IMR-90 (cell line): ENCODE data around the gene HAS3. TPM values are rescaled to one million over a fixed set of nuclear protein-coding genes. Genes with fewer than 3 reads are reported as not detected.

Experiments
- ATAC-seq: fragments of 200-7000 bp; cut with Tn5 transposase; 2 replicates; pipeline ENCODE4 v1.9.1; 2020; ENCODE audit warnings: low read depth, mild to moderate bottlenecking, moderate library complexity
- BruUV-seq: library from RNA; stranded (reverse); fragments of 400-500 nt; replicated peaks from 2 replicates; lab custom pipeline; 2021; lab: Mats Ljungman, UMichigan
- CTCF ChIA-PET: fragments of 300-600 bp; formaldehyde crosslinking; extraction: SDS; loops from one replicate; lab custom pipeline; 2021; ENCODE audit warnings: antibody characterized with exemption; lab: Yijun Ruan, JAX
- POLR2A ChIA-PET: fragments of 300-600 bp; sonication (Branson Sonifier 250); formaldehyde crosslinking; loops from one replicate; lab custom pipeline; 2022; ENCODE audit warnings: antibody characterized with exemption; ENCODE audit not compliant: unreplicated experiment; lab: Charles Lee
- DNase-seq: peaks from one replicate; pipeline ENCODE4 v3.0.0; 2013
- H2AFZ ChIP-seq: replicated peaks from 2 replicates; pipeline ENCODE3; 2013; ENCODE audit warnings: low read length, mild to moderate bottlenecking; ENCODE audit not compliant: poor library complexity
- H2AK5ac ChIP-seq: 2 replicates; pipeline ENCODE4 v1.6.1; 2013; ENCODE audit warnings: low read depth, low read length, inconsistent platforms
- H2AK9ac ChIP-seq: replicated peaks from 2 replicates; pipeline ENCODE3; 2013; ENCODE audit warnings: mild to moderate bottlenecking, low read depth, low read length, moderate library complexity; ENCODE audit not compliant: poor library complexity
- H2BK120ac ChIP-seq: 2 replicates; pipeline ENCODE4 v1.6.1; 2013; ENCODE audit warnings: low read depth, low read length, inconsistent platforms
- H2BK15ac ChIP-seq: 3 replicates; pipeline ENCODE4 v1.6.1; 2013; ENCODE audit warnings: low read depth, low read length, inconsistent platforms
- H2BK20ac ChIP-seq: 2 replicates; pipeline ENCODE4 v1.6.1; 2013; ENCODE audit warnings: low read depth, mild to moderate bottlenecking, inconsistent platforms, low read length, moderate library complexity
- H2BK5ac ChIP-seq: 2 replicates; pipeline ENCODE4 v1.6.1; 2013; ENCODE audit warnings: mild to moderate bottlenecking, low read depth, low read length, inconsistent platforms; ENCODE audit not compliant: poor library complexity, severe bottlenecking
- H3K14ac ChIP-seq: replicated peaks from 2 replicates; pipeline ENCODE4 v1.6.1; 2013; ENCODE audit warnings: low read depth, low read length, inconsistent platforms
- H3K18ac ChIP-seq: 2 replicates; pipeline ENCODE4 v1.6.1; 2013; ENCODE audit warnings: low read depth, low read length, control low read depth
- H3K23ac ChIP-seq: 2 replicates; pipeline ENCODE4 v1.6.1; 2013; ENCODE audit warnings: low read depth, low read length, inconsistent platforms
- H3K27ac ChIP-seq: 2 replicates; pipeline ENCODE4 v1.5.1; 2013; ENCODE audit warnings: mild to moderate bottlenecking, control low read depth, low read length; ENCODE audit not compliant: insufficient read depth
- H3K27me3 ChIP-seq: 2 replicates; pipeline ENCODE4 v1.6.1; 2013; ENCODE audit warnings: low read length; ENCODE audit not compliant: control insufficient read depth, insufficient read depth
- H3K36me3 ChIP-seq: 2 replicates; pipeline ENCODE4 v1.6.1; 2013; ENCODE audit warnings: low read length, mixed read lengths; ENCODE audit not compliant: control insufficient read depth, insufficient read depth
- H3K4ac ChIP-seq: 2 replicates; pipeline ENCODE4 v1.6.1; 2013; ENCODE audit warnings: low read depth, low read length, inconsistent platforms
- H3K4me1 ChIP-seq: 2 replicates; pipeline ENCODE4 v1.6.1; 2013; ENCODE audit warnings: low read length, mixed read lengths; ENCODE audit not compliant: control insufficient read depth, insufficient read depth
- H3K4me2 ChIP-seq: 2 replicates; pipeline ENCODE4 v1.6.1; 2013; ENCODE audit warnings: low read depth, mild to moderate bottlenecking, control low read depth, low read length, moderate library complexity
- H3K4me3 ChIP-seq: 2 replicates; pipeline ENCODE4 v1.5.1; 2013; ENCODE audit warnings: low read depth, mild to moderate bottlenecking, control low read depth, low read length, moderate library complexity; ENCODE audit not compliant: insufficient read depth
- H3K56ac ChIP-seq: 2 replicates; pipeline ENCODE4 v1.6.1; 2013; ENCODE audit warnings: low read length, inconsistent platforms; ENCODE audit not compliant: insufficient read depth; ENCODE audit errors: extremely low read depth
- H3K79me1 ChIP-seq, 2 experiments: 2 replicates each; pipeline ENCODE4 v1.6.1; 2013; ENCODE audit warnings: low read length in 2 of 2, inconsistent platforms in 1 of 2, low read depth in 1 of 2
- H3K9ac ChIP-seq: 2 replicates; pipeline ENCODE4 v1.6.1; 2013; ENCODE audit warnings: low read depth, low read length, control low read depth
- H3K9me1 ChIP-seq: 2 replicates; pipeline ENCODE4 v1.6.1; 2013; ENCODE audit warnings: low read length, inconsistent platforms; ENCODE audit not compliant: insufficient read depth
- H3K9me3 ChIP-seq: 2 replicates; pipeline ENCODE4 v1.6.1; 2013; ENCODE audit warnings: low read length; ENCODE audit not compliant: control insufficient read depth, insufficient read depth
- H4K20me1 ChIP-seq: 2 replicates; pipeline ENCODE4 v1.6.1; 2013; ENCODE audit warnings: low read length, inconsistent platforms; ENCODE audit not compliant: insufficient read depth
- H4K5ac ChIP-seq: 2 replicates; pipeline ENCODE4 v1.6.1; 2013; ENCODE audit warnings: mild to moderate bottlenecking, low read depth, low read length, control low read depth
- H4K8ac ChIP-seq, 2 experiments: 2 replicates each; pipeline ENCODE4 v1.6.1; 2013; ENCODE audit warnings: low read depth in 2 of 2, low read length in 2 of 2, control low read depth in 1 of 2, inconsistent platforms in 1 of 2
- H4K91ac ChIP-seq: 2 replicates; pipeline ENCODE4 v1.6.1; 2013; ENCODE audit warnings: low read depth, low read length, inconsistent platforms; ENCODE audit not compliant: insufficient read depth
- BHLHE40 ChIP-seq: fragments of 150-350 bp; IDR thresholded peaks from 2 replicates; pipeline ENCODE4 v1.6.1; 2016; ENCODE audit warnings: mild to moderate bottlenecking, low read depth, low read length
- CEBPB ChIP-seq: IDR thresholded peaks from 2 replicates; pipeline ENCODE4 v1.6.1; 2012; ENCODE audit warnings: low read depth, low read length, improper control_type of control experiment
- CHD1 ChIP-seq: IDR thresholded peaks from 2 replicates; pipeline ENCODE4 v1.6.1; 2012; ENCODE audit warnings: low read depth, low read length, improper control_type of control experiment
- CTCF ChIP-seq: conservative IDR thresholded peaks from 2 replicates; pipeline ENCODE4 v1.5.1; 2012; ENCODE audit warnings: mild to moderate bottlenecking, low read depth, low read length, improper control_type of control experiment
- ELK1 ChIP-seq: fragments of 150-350 bp; IDR thresholded peaks from 2 replicates; pipeline ENCODE4 v1.6.1; 2016; ENCODE audit warnings: low read depth, mild to moderate bottlenecking, low read length, moderate library complexity, borderline replicate concordance
- MAFK ChIP-seq: IDR thresholded peaks from 2 replicates; pipeline ENCODE4 v1.6.1; 2012; ENCODE audit warnings: low read depth, low read length, improper control_type of control experiment
- MAZ ChIP-seq: IDR thresholded peaks from 2 replicates; pipeline ENCODE4 v1.6.1; 2012; ENCODE audit warnings: low read depth, mild to moderate bottlenecking, low read length, improper control_type of control experiment, moderate library complexity, borderline replicate concordance
- MXI1 ChIP-seq: IDR thresholded peaks from 2 replicates; pipeline ENCODE4 v1.6.1; 2012; ENCODE audit warnings: low read depth, mild to moderate bottlenecking, low read length, moderate library complexity, borderline replicate concordance
- NFE2L2 ChIP-seq: fragments of 150-350 bp; IDR thresholded peaks from 2 replicates; pipeline ENCODE4 v1.6.1; 2016; ENCODE audit warnings: low read depth, mild to moderate bottlenecking, low read length
- POLR2A ChIP-seq: IDR thresholded peaks from 2 replicates; pipeline ENCODE4 v1.6.1; 2012; ENCODE audit warnings: mild to moderate bottlenecking, low read depth, low read length
- RAD21 ChIP-seq: IDR thresholded peaks from 2 replicates; pipeline ENCODE4 v1.6.1; 2012; ENCODE audit warnings: low read length, improper control_type of control experiment
- RCOR1 ChIP-seq: IDR thresholded peaks from 2 replicates; pipeline ENCODE4 v1.6.1; 2012; ENCODE audit warnings: mild to moderate bottlenecking, low read length, improper control_type of control experiment; ENCODE audit not compliant: insufficient replicate concordance
- RFX5 ChIP-seq: IDR thresholded peaks from 2 replicates; pipeline ENCODE4 v1.8.0; 2012; ENCODE audit warnings: low read depth, mild to moderate bottlenecking, low read length, moderate library complexity
- SMC3 ChIP-seq: fragments of 150-350 bp; IDR thresholded peaks from 2 replicates; pipeline ENCODE4 v1.6.1; 2016; ENCODE audit warnings: low read depth, mild to moderate bottlenecking, antibody characterized with exemption, low read length, moderate library complexity
- USF2 ChIP-seq: fragments of 150-350 bp; IDR thresholded peaks from 2 replicates; pipeline ENCODE4 v1.6.1; 2017; ENCODE audit warnings: mild to moderate bottlenecking, antibody characterized with exemption, low read length, low read depth
- WGBS, 2 experiments: methylation state at CpG; one replicate each; pipeline versions ENCODE4 v1.1.5 to v1.1.7; 2013; ENCODE audit warnings: missing lambda C conversion rate in 2 of 2; ENCODE audit not compliant: insufficient read length in 1 of 2; ENCODE audit errors: extremely low coverage in 2 of 2; 5-methylcytosine and 5-hydroxymethylcytosine counted together
- dilution Hi-C: fragments of 300-500 bp; cut with HindIII; formaldehyde crosslinking; loops from one replicate; pipeline ENCODE4 v1.14.3; 2018; ENCODE audit warnings: low sequenced_read_pairs; ENCODE audit not compliant: unreplicated experiment
- in situ Hi-C: fragments of 300-500 bp; cut with MboI; formaldehyde crosslinking; loops from 3 replicates; pipeline ENCODE4 v1.14.3; 2019; ENCODE audit warnings: low sequenced_read_pairs, inconsistent platforms, mixed read lengths
- intact Hi-C: fragments of 100-400 bp; cut with micrococcal nuclease; formaldehyde crosslinking; loops from 2 replicates; pipeline ENCODE4 v1.10.0; 2022
- polyA plus RNA-seq, 3 experiments: library from polyadenylated mRNA; depleted of rRNA; stranded (reverse); fragments of >200 nt; gene quantifications; 2 replicates each; pipeline ENCODE4 v1.2.3, GENCODE V29; 2012; ENCODE audit warnings: low replicate concordance in 1 of 3
- total RNA-seq: library from RNA; depleted of rRNA; stranded (reverse); fragments of >200 nt; gene quantifications from 2 replicates; pipeline ENCODE4 v1.2.3, GENCODE V29; 2012

Gene HAS3
- total and polyA plus RNA-seq, 2 of the 4 experiments (the other 2 are of a cell fraction) = 0.36 to 0.97 TPM

- dilution Hi-C loops = no loop called here
- H2BK5ac ChIP-seq = no peak overlapping the region
- peaks cover 3% of the 10 kb centered on the region for H3K36me3 ChIP-seq
- no peak overlapping the region for H3K14ac ChIP-seq
- no peak overlapping the region for H2AK9ac ChIP-seq
- TF ChIP-seq RAD21 = no peak
- no peak for TF ChIP-seq CHD1
- TF ChIP-seq POLR2A = no peak; the same call in 1 of the 2 replicates
- TF ChIP-seq MXI1 = no peak
- TF ChIP-seq CTCF = no peak
- no peak for TF ChIP-seq MAFK
- TF ChIP-seq USF2 = no peak
- no peak for TF ChIP-seq RCOR1
- no peak for TF ChIP-seq RFX5
- no peak for TF ChIP-seq BHLHE40
- TF ChIP-seq NFE2L2 = no peak
- no peak for TF ChIP-seq CEBPB
- TF ChIP-seq ELK1 = no peak
- TF ChIP-seq SMC3 = no peak
- TF ChIP-seq MAZ = no peak
- H4K20me1 ChIP-seq = peaks cover 34% of the 10 kb centered on the region
- POLR2A ChIA-PET = interaction anchor here (0.6 kb wide), 1 partner anchor 155 kb away, joined by 3 read pairs; no protein-coding TSS in a partner anchor
- DNase-seq (no peak), ATAC-seq (no peak)
- H3K4ac ChIP-seq = no peak overlapping the region
- CTCF ChIA-PET = interaction anchor here (1.0 to 1.1 kb wide), 2 partner anchors 229 to 283 kb away, joined by 3 read pairs; no protein-coding TSS in a partner anchor
- no peak overlapping the region for H2AFZ ChIP-seq
- no peaks in the 10 kb centered on the region for H3K4me1 ChIP-seq
- peaks cover 14 to 54% of the 10 kb centered on the region in 2 experiments; a peak in 3 of 4 replicates for H3K79me1 ChIP-seq
- H3K23ac ChIP-seq = no peak overlapping the region; the same call in 1 of the 2 replicates
- no TSS peak for BruUV-seq
- H3K9ac ChIP-seq = no peak overlapping the region
- no peaks in the 10 kb centered on the region; the same call in 1 of the 2 replicates for H3K9me1 ChIP-seq
- no peak overlapping the region for H4K5ac ChIP-seq
- intact Hi-C loops = loop anchor here (5.0 kb wide), 1 partner anchor 138 kb away; no protein-coding TSS in a partner anchor
- no peak overlapping the region for H4K8ac ChIP-seq
- H3K18ac ChIP-seq = no peak overlapping the region
- no peaks in the 10 kb centered on the region for H3K27me3 ChIP-seq
- no peak overlapping the region for H2BK15ac ChIP-seq
- in situ Hi-C loops = no loop called here
- no peak overlapping the region for H4K91ac ChIP-seq
- no peaks in the 10 kb centered on the region for H3K9me3 ChIP-seq
- H3K4me2 ChIP-seq = peak overlapping the region; percentile 93
- H3K27ac ChIP-seq = no peak overlapping the region
- no peak overlapping the region for H2BK120ac ChIP-seq
- no peak overlapping the region for H3K4me3 ChIP-seq
- WGBS, 2 experiments = no CpG with 5 or more reads among the region's 6 CpGs
- no peak overlapping the region for H2AK5ac ChIP-seq
- H2BK20ac ChIP-seq = no peak overlapping the region
- H3K56ac ChIP-seq = no peak overlapping the region
Measured at GRCh38 chr16:69130461-69130860, 25.0 kb downstream of the HAS3 start.
